Measurements from ENCODE around the gene TMEM97. TPM values are rescaled to one million over a fixed set of nuclear protein-coding genes. Genes with fewer than 3 reads are reported as not detected.

The TMEM97 gene
- total and polyA plus RNA-seq, 5 donors: 3.9 to 6.7 (median 5.8) TPM

DNA sequence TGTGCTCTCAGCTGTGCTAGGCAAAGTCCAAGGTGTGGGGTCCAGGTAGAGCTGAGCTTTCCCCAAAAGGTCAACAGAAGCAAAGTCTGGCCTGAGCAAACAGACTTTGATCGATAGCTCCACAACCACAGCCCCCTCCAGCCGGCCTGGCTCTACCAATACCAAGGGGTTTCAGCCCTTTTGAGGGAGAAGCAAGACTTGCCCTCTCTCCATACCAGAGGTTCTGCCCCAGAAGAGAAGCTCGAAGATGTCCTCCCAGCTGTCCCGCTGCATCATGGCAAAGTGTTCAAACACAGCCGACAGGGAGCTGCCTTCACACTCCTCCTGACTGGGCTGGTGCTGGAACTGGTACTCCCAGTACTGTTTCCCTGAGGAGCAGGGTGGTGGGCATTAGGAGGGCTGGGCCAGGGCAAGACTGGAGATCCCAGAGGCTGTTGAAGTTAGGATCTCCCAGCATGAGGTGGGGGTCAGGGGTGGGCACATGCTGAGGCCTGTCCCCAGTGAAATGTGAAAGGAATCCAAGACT lies 49.4 kb downstream of the TMEM97 start:
- H3K27me3 ChIP-seq (ENCODE audit: control insufficient read depth, insufficient read depth): no peaks in the 10 kb centered on the region
- 82% methylated on average over 5 of the region's 5 CpGs for whole genome bisulfite sequencing
- intact Hi-C loops (cut with DNase I): no loop called here
- no peak overlapping the region for H3K4me3 ChIP-seq (ENCODE audit: low read length)
- no peak overlapping the region for H3K27ac ChIP-seq (ENCODE audit: low read length)
- DNase-seq (no peak), ATAC-seq (no peak)
- peaks cover 14% of the 10 kb centered on the region for H3K4me1 ChIP-seq (ENCODE audit: control insufficient read depth, insufficient read depth, low read length)
- no peaks in the 10 kb centered on the region for H3K9me3 ChIP-seq (ENCODE audit: control insufficient read depth, low read length)

GRCh38 chr17:28368915-28369683 lies 50.1 kb downstream of the TMEM97 start:
- intact Hi-C loops (cut with DNase I): no loop called here

DNA sequence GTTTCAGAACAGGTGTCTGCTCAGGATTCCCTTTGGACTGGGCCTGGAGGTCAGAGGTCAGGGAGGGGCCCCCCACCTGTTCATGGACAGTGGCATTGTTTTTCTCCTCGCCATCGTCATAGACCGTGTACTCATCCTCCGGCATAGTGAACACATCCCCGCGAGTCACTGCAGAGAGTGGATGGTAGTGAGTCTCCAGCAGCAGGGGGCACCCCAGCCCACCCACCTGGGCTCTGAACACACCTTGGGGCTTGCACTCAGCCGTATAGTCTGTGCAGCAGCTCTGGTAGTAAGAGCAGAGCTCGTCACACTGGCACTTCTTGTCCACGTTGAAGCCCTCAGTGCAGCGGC lies 50.7 kb downstream of the TMEM97 start:
- ATAC-seq (no peak), DNase-seq (no peak)
- no peak overlapping the region for H3K4me3 ChIP-seq (ENCODE audit: low read length)
- no peaks in the 10 kb centered on the region for H3K27me3 ChIP-seq (ENCODE audit: control insufficient read depth, insufficient read depth)
- WGBS: 58% methylated on average over 10 of the region's 10 CpGs
- H3K9me3 ChIP-seq (ENCODE audit: control insufficient read depth, low read length): no peaks in the 10 kb centered on the region
- H3K4me1 ChIP-seq (ENCODE audit: control insufficient read depth, insufficient read depth, low read length): peaks cover 14% of the 10 kb centered on the region
- intact Hi-C loops (cut with DNase I): no loop called here
- H3K27ac ChIP-seq (ENCODE audit: low read length): no peak overlapping the region

More at GRCh38 chr17:28368915-28369683, 50.1 kb downstream of the TMEM97 start:
- Histone ChIP-seq H3K27ac (ENCODE audit: low read length) (no peak overlapping the region), H3K9me3 (ENCODE audit: control insufficient read depth, low read length) (no peaks in the 10 kb centered on the region), H3K27me3 (ENCODE audit: control insufficient read depth, insufficient read depth) (no peaks in the 10 kb centered on the region), H3K4me3 (ENCODE audit: low read length) (no peak overlapping the region), H3K4me1 (ENCODE audit: control insufficient read depth, insufficient read depth, low read length) (peaks cover 14% of the 10 kb centered on the region)
- no peak for DNase-seq
- no peak for ATAC-seq
- 89% methylated on average over 23 of the region's 23 CpGs for WGBS

DNA sequence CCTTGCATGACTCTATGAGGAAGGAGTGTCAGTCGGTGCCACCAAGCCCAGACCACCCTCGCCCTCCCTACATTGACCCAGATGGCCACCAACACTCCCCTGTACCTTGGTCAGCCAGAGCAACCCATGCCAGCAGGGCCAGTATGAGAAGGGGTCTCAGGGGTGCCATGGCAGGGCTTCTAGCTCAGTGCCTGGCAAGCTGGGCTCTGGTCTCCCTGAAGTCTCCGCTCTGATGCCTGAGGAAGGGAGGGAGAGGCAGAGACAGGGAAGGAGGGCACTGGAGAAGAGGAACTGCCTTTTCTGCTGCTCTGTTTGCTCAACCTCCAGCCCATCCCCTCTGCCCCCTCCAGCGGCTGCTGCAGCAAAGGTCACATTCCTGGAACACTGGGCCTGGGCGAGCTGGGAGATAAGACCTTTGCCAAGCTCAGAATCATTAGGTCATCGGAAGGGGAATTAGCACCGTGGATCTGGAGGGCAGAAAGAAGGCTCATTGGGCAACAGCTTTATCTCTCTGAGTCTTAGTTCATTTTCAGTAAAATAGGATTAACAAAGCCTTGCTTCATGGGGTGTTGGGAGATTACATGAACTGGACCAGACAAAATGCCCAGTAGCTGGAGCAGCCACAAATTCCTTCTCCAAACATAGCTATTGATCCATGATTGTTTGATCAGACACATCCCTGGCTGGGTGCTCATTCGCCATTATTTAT lies 51.2 kb downstream of the TMEM97 start, which contains the start of gene VTN:
VTN (minus strand) TSS at position 273 of the 709 bp plus-strand sequence; CDS start at position 169, 104 bp downstream.
- peak; percentile 28 to 72 for ATAC-seq
- peaks cover 14% of the 10 kb centered on the region for H3K4me1 ChIP-seq (ENCODE audit: control insufficient read depth, insufficient read depth, low read length)
- 21% methylated on average over 8 of the region's 8 CpGs for WGBS

DNA sequence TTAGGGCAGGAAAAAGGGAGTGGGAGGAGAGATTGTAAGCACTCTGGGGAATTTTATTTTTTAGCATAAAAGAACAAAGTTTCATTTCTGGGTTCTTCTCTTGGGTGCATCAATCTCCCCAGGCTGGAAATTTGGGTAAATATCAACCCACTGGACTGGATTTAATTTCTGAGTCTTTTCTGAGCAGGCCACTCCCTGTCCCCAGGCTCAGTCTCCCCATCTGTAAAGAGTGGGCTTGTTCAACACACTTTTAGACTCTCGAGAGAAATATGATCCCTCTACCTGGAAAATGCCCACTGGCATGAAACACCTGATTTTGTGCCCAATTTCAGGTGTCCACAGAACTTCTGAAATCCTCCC lies 51.7 kb downstream of the TMEM97 start:
- ATAC-seq: no peak
- H3K4me3 ChIP-seq (ENCODE audit: low read length): no peak overlapping the region
- intact Hi-C loops (cut with DNase I): no loop called here
- 81% methylated on average over 1 of the region's 1 CpG for WGBS
- no peaks in the 10 kb centered on the region for H3K9me3 ChIP-seq (ENCODE audit: control insufficient read depth, low read length)
- no peak for DNase-seq
- H3K4me1 ChIP-seq (ENCODE audit: control insufficient read depth, insufficient read depth, low read length): peaks cover 14% of the 10 kb centered on the region
- no peaks in the 10 kb centered on the region for H3K27me3 ChIP-seq (ENCODE audit: control insufficient read depth, insufficient read depth)
- H3K27ac ChIP-seq (ENCODE audit: low read length): peak overlapping the region; percentile 44

More for the DNA sequence above, 51.2 kb downstream of the TMEM97 start, which contains the start of gene VTN:
- H3K27me3 ChIP-seq (ENCODE audit: control insufficient read depth, insufficient read depth): no peaks in the 10 kb centered on the region
- DNase-seq: peak; percentile 70 to 78 (median 76)
- peak within 1 kb of the TSS; percentile 56 for H3K4me3 ChIP-seq (ENCODE audit: low read length)
- intact Hi-C loops (cut with DNase I): no loop called here
- peak within 1 kb of the TSS; percentile 44 for H3K27ac ChIP-seq (ENCODE audit: low read length)
- H3K9me3 ChIP-seq (ENCODE audit: control insufficient read depth, low read length): no peaks in the 10 kb centered on the region

DNA sequence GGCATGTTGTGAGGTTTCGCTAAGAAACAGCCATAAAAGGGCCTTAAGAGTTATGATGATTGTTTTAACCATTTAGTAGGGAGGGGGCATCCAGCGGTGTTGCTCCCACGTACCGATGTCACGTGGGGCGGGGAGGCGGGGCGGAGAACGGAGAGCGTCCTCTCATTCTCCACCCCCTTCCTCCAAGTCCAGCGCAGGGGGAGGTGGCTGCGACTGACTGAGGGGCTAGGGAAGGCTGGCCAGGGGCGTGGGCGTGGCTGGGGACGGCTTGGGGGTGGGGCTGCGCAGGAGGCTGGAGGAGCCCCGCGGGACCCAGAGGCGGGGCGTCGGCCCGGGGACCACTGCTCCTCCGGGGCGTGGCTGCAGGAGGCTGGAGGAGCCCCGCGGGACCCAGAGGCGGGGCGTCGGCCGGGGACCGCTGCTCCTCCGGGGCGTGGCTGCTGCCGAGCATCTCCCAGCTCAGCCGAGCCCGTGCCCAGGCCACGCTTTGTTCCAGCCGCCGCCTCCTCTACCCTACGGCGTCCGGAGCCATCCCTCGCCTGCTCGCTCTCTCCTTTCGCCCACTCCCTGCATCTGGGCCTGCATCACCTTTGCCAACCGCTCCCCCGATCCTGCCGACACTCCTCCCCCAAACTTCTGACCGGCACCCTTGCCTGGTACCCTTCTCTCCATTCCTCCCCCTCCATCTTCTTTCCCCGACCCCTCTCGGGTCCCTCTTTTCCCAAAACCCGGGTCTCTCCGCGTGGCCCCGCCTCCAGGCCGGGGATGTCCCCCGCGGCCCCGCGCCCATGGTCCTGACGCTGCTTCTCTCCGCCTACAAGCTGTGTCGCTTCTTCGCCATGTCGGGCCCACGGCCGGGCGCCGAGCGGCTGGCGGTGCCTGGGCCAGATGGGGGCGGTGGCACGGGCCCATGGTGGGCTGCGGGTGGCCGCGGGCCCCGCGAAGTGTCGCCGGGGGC lies 52.5 kb downstream of the TMEM97 start, which contains the start of gene SARM1:
SARM1 (plus strand) TSS at position 450 of the 958 bp plus-strand sequence; CDS start at position 789, 339 bp downstream.
- Histone ChIP-seq H3K4me1 (ENCODE audit: control insufficient read depth, insufficient read depth, low read length) (peaks cover 14% of the 10 kb centered on the region), H3K27me3 (ENCODE audit: control insufficient read depth, insufficient read depth) (no peaks in the 10 kb centered on the region), H3K9me3 (ENCODE audit: control insufficient read depth, low read length) (no peaks in the 10 kb centered on the region), H3K27ac (ENCODE audit: low read length) (peak within 1 kb of the TSS; percentile 44), H3K4me3 (ENCODE audit: low read length) (peak within 1 kb of the TSS; percentile 56)
- ATAC-seq: peak; percentile 86 to 90
- intact Hi-C loops (cut with DNase I): no loop called here
- peak; percentile 94 to 96 (median 94) for DNase-seq
- under 1% methylated on average over 80 of the region's 80 CpGs for WGBS

GRCh38 chr17:28372203-28372944 lies 53.4 kb downstream of the TMEM97 start:
- Histone ChIP-seq H3K4me1 (ENCODE audit: control insufficient read depth, insufficient read depth, low read length) (peaks cover 14% of the 10 kb centered on the region), H3K27me3 (ENCODE audit: control insufficient read depth, insufficient read depth) (no peaks in the 10 kb centered on the region), H3K4me3 (ENCODE audit: low read length) (peak overlapping the region; percentile 56), H3K27ac (ENCODE audit: low read length) (no peak overlapping the region), H3K9me3 (ENCODE audit: control insufficient read depth, low read length) (no peaks in the 10 kb centered on the region)
- DNase-seq (peak; percentile 45 to 71 (median 68)), ATAC-seq (peak in 1 of 2 donors; percentile 4)
- intact Hi-C loops (cut with DNase I): no loop called here
- 8% methylated on average over 53 of the region's 53 CpGs for WGBS

GRCh38 chr17:28372945-28373274 lies 53.9 kb downstream of the TMEM97 start:
- Histone ChIP-seq H3K27ac (ENCODE audit: low read length) (no peak overlapping the region), H3K9me3 (ENCODE audit: control insufficient read depth, low read length) (no peaks in the 10 kb centered on the region), H3K27me3 (ENCODE audit: control insufficient read depth, insufficient read depth) (no peaks in the 10 kb centered on the region), H3K4me3 (ENCODE audit: low read length) (no peak overlapping the region), H3K4me1 (ENCODE audit: control insufficient read depth, insufficient read depth, low read length) (peaks cover 14% of the 10 kb centered on the region)
- DNase-seq (no peak), ATAC-seq (no peak)
- intact Hi-C loops (cut with DNase I): no loop called here
- 81% methylated on average over 6 of the region's 6 CpGs for WGBS

All from right cardiac atrium (tissue), 5 donors.